H1 (cell line): Measurements from ENCODE around the gene CLDN6. TPM values are rescaled to one million over a fixed set of nuclear protein-coding genes. Genes with fewer than 3 reads are reported as not detected.

Experiments used
- CBX5 ChIP-seq: fragments of 300-800, 300-1000 bp; sonication (generic); IDR thresholded peaks from 2 replicates; pipeline ENCODE4 v1.7.1; 2016; ENCODE audit warnings: antibody characterized with exemption, low read length, low read depth
- EZH2 ChIP-seq: fragments of 200-600 bp; sonication (generic); IDR thresholded peaks from 2 replicates; pipeline ENCODE4 v1.7.1; 2012; ENCODE audit warnings: low read depth, mild to moderate bottlenecking, moderate library complexity, low read length, inconsistent platforms; ENCODE audit not compliant: severe bottlenecking
- KDM5A ChIP-seq: fragments of 200-600 bp; IDR thresholded peaks from 2 replicates; pipeline ENCODE4 v1.7.1; 2012; ENCODE audit warnings: mild to moderate bottlenecking, low read length, inconsistent platforms, mixed read lengths
- MAX ChIP-seq: IDR thresholded peaks from 2 replicates; pipeline ENCODE4 v1.6.1; 2012; ENCODE audit warnings: inconsistent platforms
- NANOG ChIP-seq: IDR thresholded peaks from 2 replicates; pipeline ENCODE4 v1.6.1; 2011; ENCODE audit warnings: low read length, low read depth, mild to moderate bottlenecking, inconsistent platforms; ENCODE audit not compliant: insufficient read depth, poor library complexity, severe bottlenecking
- RBBP5 ChIP-seq: IDR thresholded peaks from 2 replicates; pipeline ENCODE4 v1.7.1; 2012; ENCODE audit warnings: low read depth, mild to moderate bottlenecking, inconsistent platforms, low read length, moderate library complexity, borderline replicate concordance
- RNF2 ChIP-seq: fragments of 200-900, 300-1000 bp; sonication (generic); IDR thresholded peaks from 2 replicates; pipeline ENCODE4 v1.7.1; 2016; ENCODE audit warnings: borderline replicate concordance, low read depth, mild to moderate bottlenecking, antibody characterized with exemption, low read length; ENCODE audit not compliant: poor library complexity, severe bottlenecking; ENCODE audit errors: missing control alignments
- TEAD4 ChIP-seq: IDR thresholded peaks from 2 replicates; pipeline ENCODE4 v1.6.1; 2012; ENCODE audit warnings: low read depth, low read length, inconsistent platforms, mixed read lengths
- USF2 ChIP-seq: IDR thresholded peaks from 2 replicates; pipeline ENCODE4 v1.6.1; 2011; ENCODE audit warnings: low read length, improper control_type of control experiment
- polyA plus RNA-seq, 7 experiments: library from polyadenylated mRNA; depleted of rRNA in 3 of 7; stranded (reverse) in 5 of 7; unstranded in 2 of 7; fragments of >200 nt in 5 of 7; fragments of 200-250 nt in 2 of 7; gene quantifications; 1 replicate in 5 of 7; 2 replicates in 1 of 7; 4 replicates in 1 of 7; pipeline versions ENCODE4 v1.2.1 to v1.2.3, GENCODE V29; 2011 to 2013; ENCODE audit warnings: missing spikeins in 2 of 7, mixed read lengths in 2 of 7
- total RNA-seq: library from RNA; stranded (reverse); fragmentation: NEBNext Ultra II Directional; extraction: Animal tissue kit (Norgen Biotek cat#: 25700); gene quantifications from 2 replicates; pipeline ENCODE4 v1.2.1, GENCODE V29; 2021

The CLDN6 gene
- total and polyA plus RNA-seq, 2 of the 8 experiments (the other 6 are each of a cell fraction or from before 2014, with no cell fraction given) = 747 to 1,115 TPM

- no peak for TF ChIP-seq USF2
- TF ChIP-seq RNF2 = peak; percentile 21
- peak; percentile 33 for TF ChIP-seq NANOG
- TF ChIP-seq CBX5 = no peak
- TF ChIP-seq TEAD4 = no peak
- TF ChIP-seq RBBP5 = no peak
- TF ChIP-seq MAX = no peak; the same call in 1 of the 2 replicates
- TF ChIP-seq EZH2 = peak; percentile 35
- no peak for TF ChIP-seq KDM5A
Measured at GRCh38 chr16:2969545-2970521, 48.1 kb downstream of the CLDN6 start (continued).
